ENCODE results near the gene FANCC. TPM values are rescaled to one million over a fixed set of nuclear protein-coding genes. Genes with fewer than 3 reads are reported as not detected.

The FANCC gene
- total and polyA plus RNA-seq, 2 of the 13 experiments (the other 11 are each of a cell fraction or from before 2014, with no cell fraction given), result 7.4 to 8.6 TPM

GRCh38 chr9:95268681-95269080, 48.8 kb downstream of the FANCC start (continued):
- TF ChIP-seq NFKB2 (CRISPR knock-in tag; IDR thresholded peaks at IDR 0.05; ENCODE audit: borderline replicate concordance), result no peak
- TF ChIP-seq ZNF275 (CRISPR knock-in tag; IDR thresholded peaks at IDR 0.05; ENCODE audit: borderline replicate concordance), result no peak
- no peak for TF ChIP-seq HDAC6 (IDR thresholded peaks at IDR 0.05; ENCODE audit: low read depth, low read length)
- no peak for TF ChIP-seq ZNF879 (CRISPR knock-in tag; IDR thresholded peaks at IDR 0.05)
- TF ChIP-seq MBNL3 (CRISPR knock-in tag; conservative IDR thresholded peaks at IDR 0.05), result no peak
- TF ChIP-seq ZNF432 (CRISPR knock-in tag; IDR thresholded peaks at IDR 0.05; ENCODE audit: borderline replicate concordance), result no peak
- TF ChIP-seq WIZ (CRISPR knock-in tag; IDR thresholded peaks at IDR 0.05), result no peak
- peak; percentile 28; the same call in 1 of the 2 replicates for TF ChIP-seq ZBTB33 (CRISPR knock-in tag; IDR thresholded peaks at IDR 0.05)
- no peak for TF ChIP-seq ZFP37 (CRISPR knock-in tag; IDR thresholded peaks at IDR 0.05; ENCODE audit: borderline replicate concordance)
- TF ChIP-seq ZNF639 (CRISPR knock-in tag; conservative IDR thresholded peaks at IDR 0.05), result no peak
- TF ChIP-seq CREM (IDR thresholded peaks at IDR 0.05), result no peak
- TF ChIP-seq CREM (CRISPR knock-in tag; IDR thresholded peaks at IDR 0.05), result no peak
- TF ChIP-seq CSRNP2 (CRISPR knock-in tag; conservative IDR thresholded peaks at IDR 0.05; ENCODE audit: low read depth), result no peak
- TF ChIP-seq MTERF4 (CRISPR knock-in tag; IDR thresholded peaks at IDR 0.05), result no peak
- TF ChIP-seq KDM4B (CRISPR knock-in tag; IDR thresholded peaks at IDR 0.05), result no peak
- no peak for TF ChIP-seq AGO1 (IDR thresholded peaks at IDR 0.05; ENCODE audit: low read depth, low read length, poor library complexity, severe bottlenecking)
- no peak for TF ChIP-seq ZNF878 (CRISPR knock-in tag; IDR thresholded peaks at IDR 0.05)
- TF ChIP-seq MTF2 (CRISPR knock-in tag; IDR thresholded peaks at IDR 0.05; ENCODE audit: borderline replicate concordance), result no peak
- TF ChIP-seq ZNF431 (CRISPR knock-in tag; IDR thresholded peaks at IDR 0.05; ENCODE audit: borderline replicate concordance, low read depth), result no peak
- no peak for TF ChIP-seq NBN (conservative IDR thresholded peaks at IDR 0.05)
- peak; percentile 54 for TF ChIP-seq TEAD3 (CRISPR knock-in tag; optimal IDR thresholded peaks at IDR 0.05; ENCODE audit: borderline replicate concordance)
- no peak for TF ChIP-seq MED1 (CRISPR knock-in tag; IDR thresholded peaks at IDR 0.05)
- no peak for TF ChIP-seq JUNB (CRISPR knock-in tag; IDR thresholded peaks at IDR 0.05; ENCODE audit: borderline replicate concordance)
- TF ChIP-seq ZNF644 (CRISPR knock-in tag; IDR thresholded peaks at IDR 0.05; ENCODE audit: low read depth), result peak; percentile 83
- no peak for TF ChIP-seq ZBTB7A (CRISPR knock-in tag; IDR thresholded peaks at IDR 0.05)
- TF ChIP-seq RBM22 (optimal IDR thresholded peaks at IDR 0.05; ENCODE audit: low read length), result no peak
- TF ChIP-seq YEATS2 (CRISPR knock-in tag; IDR thresholded peaks at IDR 0.05; ENCODE audit: borderline replicate concordance), result no peak
